Effector memory CD4-positive, alpha-beta T cell (primary cell): Measurements from ENCODE around the gene PRIMA1.

ENCODE experiments used
- DNase-seq, 3 donors: peaks; one replicate each; pipeline ENCODE4 v3.0.0-alpha.2; 2020
- H3K27ac ChIP-seq: 2 replicates; pipeline ENCODE4 v1.7.0; 2013; ENCODE audit warnings: mild to moderate bottlenecking, low read length, moderate library complexity; ENCODE audit not compliant: insufficient read depth, poor library complexity, severe bottlenecking
- H3K27me3 ChIP-seq: replicated peaks from 2 replicates; pipeline ENCODE4 v1.7.0; 2013; ENCODE audit warnings: mild to moderate bottlenecking, low read length; ENCODE audit not compliant: insufficient read depth, control insufficient read depth, poor library complexity, severe bottlenecking
- H3K36me3 ChIP-seq: 2 replicates; pipeline ENCODE4 v1.7.0; 2013; ENCODE audit warnings: mild to moderate bottlenecking, low read length, moderate library complexity; ENCODE audit not compliant: control insufficient read depth, insufficient read depth
- H3K4me1 ChIP-seq: 2 replicates; pipeline ENCODE4 v1.7.0; 2013; ENCODE audit warnings: low read length, mild to moderate bottlenecking; ENCODE audit not compliant: control insufficient read depth, insufficient read depth, poor library complexity, severe bottlenecking
- H3K4me3 ChIP-seq: 2 replicates; pipeline ENCODE4 v1.7.0; 2013; ENCODE audit warnings: low read length, low read depth, mild to moderate bottlenecking; ENCODE audit not compliant: insufficient read depth, poor library complexity, severe bottlenecking
- H3K9me3 ChIP-seq: 2 replicates; pipeline ENCODE4 v1.7.0; 2013; ENCODE audit warnings: mild to moderate bottlenecking, low read length, moderate library complexity; ENCODE audit not compliant: control insufficient read depth

The PRIMA1 gene

GRCh38 chr14:93705513-93706156, 82.7 kb downstream of the PRIMA1 start:
- Histone ChIP-seq H3K36me3 (no peaks in the 10 kb centered on the region), H3K9me3 (no peaks in the 10 kb centered on the region), H3K4me3 (no peak overlapping the region), H3K27me3 (no peaks in the 10 kb centered on the region), H3K4me1 (no peaks in the 10 kb centered on the region), H3K27ac (no peak overlapping the region)
- no peak for DNase-seq

GRCh38 chr14:93703941-93704340, 84.3 kb downstream of the PRIMA1 start:
- no peaks in the 10 kb centered on the region for H3K4me1 ChIP-seq
- no peaks in the 10 kb centered on the region for H3K36me3 ChIP-seq
- no peak overlapping the region for H3K27ac ChIP-seq
- no peaks in the 10 kb centered on the region for H3K27me3 ChIP-seq
- no peaks in the 10 kb centered on the region for H3K9me3 ChIP-seq
- no peak overlapping the region for H3K4me3 ChIP-seq
- DNase-seq, result no peak

- no peak for DNase-seq
- no peaks in the 10 kb centered on the region for H3K36me3 ChIP-seq
- H3K27ac ChIP-seq, result no peak overlapping the region
- no peaks in the 10 kb centered on the region for H3K27me3 ChIP-seq
- no peaks in the 10 kb centered on the region for H3K9me3 ChIP-seq
- no peaks in the 10 kb centered on the region for H3K4me1 ChIP-seq
- H3K4me3 ChIP-seq, result no peak overlapping the region
Measured at GRCh38 chr14:93702946-93703345, 85.3 kb downstream of the PRIMA1 start.

GRCh38 chr14:93701562-93701961, 86.7 kb downstream of the PRIMA1 start:
- H3K27me3 ChIP-seq, result no peaks in the 10 kb centered on the region
- no peak for DNase-seq
- H3K4me3 ChIP-seq, result no peak overlapping the region
- no peaks in the 10 kb centered on the region for H3K9me3 ChIP-seq
- no peaks in the 10 kb centered on the region for H3K4me1 ChIP-seq
- H3K36me3 ChIP-seq, result no peaks in the 10 kb centered on the region
- no peak overlapping the region for H3K27ac ChIP-seq

- no peaks in the 10 kb centered on the region for H3K27me3 ChIP-seq
- no peaks in the 10 kb centered on the region for H3K36me3 ChIP-seq
- no peak for DNase-seq
Measured at GRCh38 chr14:93700928-93701327, 87.4 kb downstream of the PRIMA1 start.

GRCh38 chr14:93693914-93694313, 94.4 kb downstream of the PRIMA1 start:
- H3K27me3 ChIP-seq, result no peaks in the 10 kb centered on the region
- no peak overlapping the region for H3K4me3 ChIP-seq
- DNase-seq, result no peak
- H3K9me3 ChIP-seq, result no peaks in the 10 kb centered on the region
- no peaks in the 10 kb centered on the region for H3K4me1 ChIP-seq
- H3K36me3 ChIP-seq, result no peaks in the 10 kb centered on the region
- no peak overlapping the region for H3K27ac ChIP-seq

More at GRCh38 chr14:93700928-93701327, 87.4 kb downstream of the PRIMA1 start:
- H3K4me1 ChIP-seq, result no peaks in the 10 kb centered on the region
- H3K27ac ChIP-seq, result no peak overlapping the region
- no peak overlapping the region for H3K4me3 ChIP-seq
- H3K9me3 ChIP-seq, result no peaks in the 10 kb centered on the region

GRCh38 chr14:93691042-93691780, 97.1 kb downstream of the PRIMA1 start:
- no peaks in the 10 kb centered on the region for H3K36me3 ChIP-seq
- H3K27me3 ChIP-seq, result peaks cover 2% of the 10 kb centered on the region
- no peak overlapping the region for H3K4me3 ChIP-seq
- no peaks in the 10 kb centered on the region for H3K4me1 ChIP-seq
- H3K27ac ChIP-seq, result no peak overlapping the region
- no peaks in the 10 kb centered on the region for H3K9me3 ChIP-seq
- no peak for DNase-seq

GRCh38 chr14:93690146-93690545, 98.1 kb downstream of the PRIMA1 start:
- no peaks in the 10 kb centered on the region for H3K9me3 ChIP-seq
- peaks cover 2% of the 10 kb centered on the region for H3K27me3 ChIP-seq
- no peak overlapping the region for H3K27ac ChIP-seq
- no peaks in the 10 kb centered on the region for H3K4me1 ChIP-seq
- DNase-seq, result no peak
- no peak overlapping the region for H3K4me3 ChIP-seq
- H3K36me3 ChIP-seq, result no peaks in the 10 kb centered on the region

- DNase-seq, result no peak
- no peaks in the 10 kb centered on the region for H3K9me3 ChIP-seq
- no peaks in the 10 kb centered on the region for H3K36me3 ChIP-seq
- H3K4me1 ChIP-seq, result no peaks in the 10 kb centered on the region
- H3K27me3 ChIP-seq, result peaks cover 2% of the 10 kb centered on the region
- H3K4me3 ChIP-seq, result no peak overlapping the region
- no peak overlapping the region for H3K27ac ChIP-seq
Measured at GRCh38 chr14:93688820-93689219, 99.5 kb downstream of the PRIMA1 start.

- H3K4me1 ChIP-seq, result no peaks in the 10 kb centered on the region
- no peak overlapping the region for H3K27ac ChIP-seq
- H3K4me3 ChIP-seq, result no peak overlapping the region
- peaks cover 2% of the 10 kb centered on the region for H3K27me3 ChIP-seq
- DNase-seq, result no peak
- no peaks in the 10 kb centered on the region for H3K9me3 ChIP-seq
- H3K36me3 ChIP-seq, result no peaks in the 10 kb centered on the region
Measured at GRCh38 chr14:93688239-93688666, 100.0 kb downstream of the PRIMA1 start.
